HPDE6-E6E7 (cell line): Measurements from ENCODE around the gene EPHB1.

Experiments used
- DNase-seq: peaks from one replicate; pipeline ENCODE4 v3.0.0; 2011; ENCODE audit warnings: missing footprints; ENCODE audit errors: extremely low spot score

EPHB1 gene

DNA sequence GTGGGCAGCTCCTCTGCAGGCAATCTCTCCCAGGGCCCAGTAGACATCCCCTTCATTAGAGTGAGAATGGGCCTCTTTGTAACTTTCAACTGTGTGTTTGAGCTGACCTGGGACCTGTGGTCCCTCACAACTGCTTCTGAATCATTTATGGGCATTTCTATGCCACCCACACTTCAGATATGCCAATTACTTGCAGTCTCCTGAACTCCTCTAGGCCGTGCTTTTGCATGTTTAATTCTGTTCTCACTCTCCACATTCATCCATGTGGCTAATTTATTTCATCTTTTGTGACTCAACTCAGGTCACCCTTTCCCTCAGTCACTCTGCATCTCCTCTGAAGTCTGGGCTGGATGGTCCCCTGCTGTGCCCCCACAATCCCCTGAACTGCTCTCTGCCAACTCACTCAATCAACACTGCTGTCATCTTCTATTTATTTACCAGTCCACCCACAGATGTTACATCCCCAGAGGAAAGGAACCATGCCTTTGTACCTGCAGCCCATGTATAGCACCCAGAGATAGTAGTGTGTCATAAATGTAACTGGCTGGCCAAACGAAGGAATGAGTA is 364.7 kb downstream of the EPHB1 start:
- no peak for DNase-seq

GRCh38 chr3:135161425-135161824 is 366.4 kb downstream of the EPHB1 start:
- no peak for DNase-seq

DNA sequence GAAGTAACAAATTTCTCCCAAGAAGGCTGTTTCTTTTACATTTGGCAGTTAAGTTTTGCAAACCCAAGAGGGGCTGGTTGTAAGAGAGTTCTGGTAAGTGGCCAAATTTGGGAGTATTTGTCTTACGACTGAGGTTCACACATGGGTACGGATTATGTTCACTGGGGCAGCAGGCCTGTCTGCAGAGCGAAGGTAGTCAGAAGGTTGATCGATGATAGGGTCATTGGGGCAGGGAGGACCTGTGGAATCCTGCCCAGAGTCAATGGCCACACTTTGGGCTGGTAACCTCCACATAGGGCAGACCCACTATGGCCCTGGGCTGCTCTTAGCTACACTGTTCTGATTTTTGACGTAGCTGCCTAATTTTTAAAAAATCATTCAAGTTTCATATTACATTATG is 368.6 kb downstream of the EPHB1 start:
- no peak for DNase-seq

DNA sequence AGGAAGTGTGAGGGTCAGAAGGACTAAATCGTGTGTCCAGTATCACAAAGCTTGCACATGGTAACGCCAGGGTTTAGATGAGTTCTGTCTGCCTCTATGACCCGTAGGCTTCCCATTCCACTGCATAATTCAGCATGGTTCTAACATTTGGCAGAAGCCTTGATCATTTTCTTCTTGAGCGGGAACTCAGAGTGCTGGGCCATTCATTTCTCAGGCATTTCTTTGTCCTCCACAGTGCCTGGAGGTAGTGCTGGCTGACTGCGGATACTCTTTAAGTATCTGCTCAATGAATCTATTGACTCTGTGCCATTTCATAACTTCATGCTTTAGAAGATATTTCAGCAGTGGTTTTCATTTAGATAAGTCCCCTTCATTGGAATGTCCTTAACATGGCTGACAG is 370.2 kb downstream of the EPHB1 start:
- DNase-seq, result no peak

- no peak for DNase-seq
These were observed 371.3 kb downstream of the EPHB1 start for GRCh38 chr3:135166266-135166825.

DNA sequence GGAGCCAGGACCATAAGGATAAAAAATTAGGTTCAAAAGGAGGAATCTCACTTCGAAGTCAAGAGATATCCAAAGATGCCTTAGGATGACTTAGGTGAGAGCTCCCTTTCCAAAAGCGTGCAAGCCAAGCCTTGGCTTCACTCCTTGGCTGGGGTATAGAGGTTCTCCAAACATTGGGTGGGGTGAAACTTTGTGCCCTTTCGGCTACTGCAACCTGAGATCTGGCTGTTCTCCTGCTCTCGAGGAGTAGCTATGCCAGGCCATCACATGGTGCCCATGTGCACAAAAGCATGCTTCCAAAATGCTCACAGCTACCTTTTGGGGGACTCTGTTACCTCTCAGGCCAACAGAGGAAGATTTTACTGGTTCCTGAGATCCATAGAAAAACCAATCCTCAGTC is 373.8 kb downstream of the EPHB1 start:
- DNase-seq, result no peak

- no peak for DNase-seq
These were observed 374.6 kb downstream of the EPHB1 start for GRCh38 chr3:135169651-135170050.

GRCh38 chr3:135170732-135171131 is 375.7 kb downstream of the EPHB1 start:
- no peak for DNase-seq

DNA sequence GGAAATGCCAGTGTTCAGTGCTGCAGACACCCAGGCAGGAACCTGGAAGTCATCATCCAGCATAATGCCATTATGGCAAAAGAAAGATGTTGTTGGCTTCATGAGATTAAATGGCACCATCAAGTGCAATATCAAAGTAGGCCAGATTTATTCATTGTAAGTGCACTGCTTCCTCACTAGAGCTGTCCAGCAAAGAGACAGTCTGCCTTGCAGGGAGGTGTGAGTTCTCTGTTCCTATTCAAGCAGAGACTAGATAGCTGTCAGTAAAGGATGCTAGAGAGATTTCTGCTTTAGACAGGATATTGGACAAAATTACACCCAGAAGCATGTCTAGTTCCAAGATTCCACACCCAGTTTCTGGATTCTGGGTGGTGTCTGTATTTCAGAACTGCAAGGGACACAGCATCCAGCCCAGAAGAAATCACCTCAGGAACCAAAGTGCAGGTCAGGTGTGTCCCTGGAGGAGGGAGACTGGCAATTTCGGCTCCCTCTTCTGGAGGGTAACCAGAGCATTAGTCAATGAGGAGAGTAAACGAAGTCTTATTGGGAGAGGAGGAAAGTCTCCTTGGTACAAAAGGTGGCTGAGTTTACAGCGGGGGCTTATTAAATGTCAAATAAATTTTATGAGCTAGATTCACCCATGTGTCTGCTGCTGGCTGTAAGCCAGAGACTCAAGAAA is 377.3 kb downstream of the EPHB1 start:
- no peak for DNase-seq

GRCh38 chr3:135175728-135176277 is 380.7 kb downstream of the EPHB1 start:
- no peak for DNase-seq

DNA sequence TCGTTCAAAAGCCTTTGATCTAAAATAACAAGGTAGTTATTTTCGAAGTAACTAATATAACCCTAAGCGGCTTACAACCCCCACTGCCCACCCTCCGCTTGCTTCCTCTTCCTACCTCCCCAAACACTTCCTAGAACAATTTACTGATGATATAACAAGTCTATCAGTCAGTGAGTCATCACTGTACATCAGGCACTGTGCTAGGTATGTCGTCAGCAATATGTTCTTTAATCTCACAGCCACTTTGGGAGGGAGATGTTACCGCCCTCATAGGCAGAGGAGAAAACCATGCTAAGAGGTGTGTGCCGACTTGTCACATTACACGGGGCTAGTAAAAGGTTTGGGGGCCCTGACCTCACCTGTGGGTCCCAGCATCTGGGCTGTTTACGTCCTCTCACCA is 381.8 kb downstream of the EPHB1 start:
- DNase-seq, result no peak

- no peak for DNase-seq
These were observed 383.5 kb downstream of the EPHB1 start for GRCh38 chr3:135178566-135178965.

DNA sequence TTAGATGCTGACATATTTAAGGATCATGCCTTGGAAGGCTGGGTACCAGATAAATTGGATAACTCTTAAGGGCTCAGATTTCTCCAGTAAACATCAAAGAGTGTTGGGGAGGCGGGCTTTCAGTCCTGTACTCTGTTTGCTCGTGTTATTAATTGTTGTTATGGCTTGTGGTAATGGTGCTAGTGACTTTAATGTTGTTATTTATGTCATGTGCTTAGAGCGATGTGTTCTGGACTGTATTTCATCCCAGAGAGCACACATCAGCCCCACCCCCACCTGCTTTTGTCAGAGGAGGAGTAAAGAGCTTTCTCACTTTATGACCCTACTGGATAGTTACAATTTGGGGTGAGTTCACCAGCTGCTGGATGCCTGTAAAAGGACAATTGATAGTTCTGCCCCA is 386.3 kb downstream of the EPHB1 start:
- DNase-seq, result no peak

DNA sequence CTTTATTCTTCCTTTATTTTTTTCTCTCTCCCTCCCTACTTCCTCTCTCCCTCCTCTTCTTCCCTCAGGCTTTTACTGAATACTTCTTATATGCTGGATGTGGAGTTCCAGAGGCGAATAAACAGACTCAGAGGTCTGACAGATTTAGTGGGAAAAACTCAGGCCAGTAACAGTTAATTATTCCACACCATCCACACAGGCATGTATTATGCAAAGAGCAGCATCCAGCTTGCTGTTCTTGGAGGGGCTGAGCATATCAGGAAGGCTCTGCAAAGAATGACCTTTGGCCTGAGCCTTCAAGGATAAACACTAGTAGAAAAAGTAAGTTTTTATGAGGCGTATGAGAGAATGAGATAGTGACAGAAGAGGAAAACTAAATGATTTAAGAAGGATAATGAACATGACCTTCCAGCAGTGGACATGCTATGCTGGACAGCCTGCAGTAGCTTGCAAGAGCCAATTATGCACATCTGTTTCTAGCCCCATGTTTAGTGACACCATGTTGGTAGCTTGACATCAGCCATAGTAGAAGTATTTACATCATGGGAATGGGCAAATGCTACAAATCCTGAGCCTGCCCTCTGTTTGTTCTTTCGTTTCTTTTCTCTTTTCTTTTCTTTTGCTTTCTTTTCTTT is 387.4 kb downstream of the EPHB1 start:
- DNase-seq, result no peak

DNA sequence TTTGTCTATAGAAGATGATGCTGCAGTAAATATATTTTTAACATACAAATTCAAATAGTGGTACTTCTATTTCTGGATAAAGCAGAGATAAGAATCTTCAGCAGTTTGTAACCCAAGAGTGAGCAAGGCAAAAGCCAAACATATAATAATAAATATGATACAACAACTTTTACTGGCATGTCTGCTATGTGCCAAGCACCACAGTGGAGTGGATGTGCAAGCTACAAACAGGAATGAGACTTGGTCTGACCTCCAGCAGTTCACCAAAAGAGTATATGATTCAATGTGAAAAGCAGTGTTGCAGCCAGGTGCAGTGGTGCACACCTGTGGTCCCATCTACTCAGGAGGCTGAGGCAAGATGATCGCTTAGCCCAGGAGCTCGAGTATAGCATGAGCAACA is 395.6 kb downstream of the EPHB1 start:
- DNase-seq, result no peak

DNA sequence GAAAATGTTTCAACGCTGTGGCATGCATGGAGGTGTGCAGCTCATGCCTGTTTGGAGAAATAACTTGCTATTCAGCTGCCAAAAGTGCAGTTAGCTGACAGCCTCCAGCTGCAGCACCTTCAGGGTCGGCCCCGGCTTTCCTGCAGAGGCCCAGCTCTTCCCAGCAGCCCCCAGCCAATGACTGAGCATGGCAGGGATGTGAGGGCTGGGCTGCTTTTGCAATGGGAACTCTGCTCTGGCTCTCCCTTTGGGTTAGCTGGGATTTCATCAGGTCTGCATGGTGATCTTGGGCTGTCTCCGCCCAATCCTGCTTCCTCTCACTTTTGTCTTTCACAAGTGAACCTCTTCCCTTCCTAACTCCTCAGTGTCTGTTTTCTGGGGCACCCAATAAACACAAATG is 396.6 kb downstream of the EPHB1 start:
- DNase-seq, result no peak

DNA sequence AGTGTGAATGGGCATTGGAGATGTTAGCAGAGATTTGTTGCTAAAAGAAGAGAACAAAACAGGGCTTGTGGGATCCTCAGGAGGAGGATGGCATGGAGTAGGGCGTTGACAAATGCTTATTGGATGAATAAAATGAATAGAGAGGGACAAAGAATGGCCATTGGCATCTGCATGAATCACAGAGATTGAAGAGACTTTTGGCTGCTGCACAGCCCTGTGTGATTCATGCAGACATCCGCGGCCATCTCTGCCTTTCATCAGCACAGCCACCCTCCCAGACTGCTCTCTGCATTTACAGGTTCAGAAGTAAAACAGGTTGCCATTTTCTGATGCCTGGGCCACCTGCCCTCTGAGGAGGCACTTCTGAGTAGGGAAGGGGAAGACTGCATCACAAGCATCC is 397.9 kb downstream of the EPHB1 start:
- no peak for DNase-seq

DNA sequence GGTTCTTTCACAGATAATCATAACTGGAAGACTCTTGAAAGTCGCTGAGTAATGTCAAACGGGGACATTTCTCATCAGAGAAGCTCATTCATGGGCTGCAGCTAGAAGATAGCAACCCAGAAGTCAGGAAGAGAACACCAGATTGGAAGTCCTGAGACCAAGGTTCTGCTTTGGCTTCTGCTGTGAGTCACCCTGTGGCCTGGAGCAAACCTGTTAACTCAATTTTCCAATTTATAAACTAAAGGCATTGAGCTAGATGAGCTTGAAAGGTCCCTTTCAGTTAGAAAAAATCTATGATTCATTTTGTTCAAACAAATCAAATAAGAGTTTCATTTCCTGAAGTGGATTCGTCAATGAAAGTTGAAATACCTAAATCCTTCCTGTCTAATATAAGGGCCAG is 402.2 kb downstream of the EPHB1 start:
- DNase-seq, result no peak

DNA sequence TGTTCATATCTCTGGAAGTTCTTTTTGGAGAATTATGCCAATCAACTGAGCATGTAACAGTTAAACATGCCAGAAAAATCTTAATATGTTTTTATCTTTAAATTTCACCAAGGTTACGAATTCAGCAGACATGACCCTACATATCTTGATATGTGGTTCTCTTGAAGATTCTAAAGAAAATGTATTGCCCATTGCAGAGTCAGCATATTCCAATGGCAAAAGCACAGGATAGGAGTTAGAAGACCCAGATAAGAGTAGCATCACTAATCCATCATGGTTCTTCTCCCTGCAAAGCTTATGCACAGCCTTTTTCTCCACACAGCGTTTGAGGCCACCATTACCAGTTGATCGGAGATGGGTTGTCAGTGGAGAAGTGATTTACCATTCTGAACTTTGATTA is 402.8 kb downstream of the EPHB1 start:
- DNase-seq, result no peak

- no peak for DNase-seq
These were observed 404.1 kb downstream of the EPHB1 start for GRCh38 chr3:135199137-135199536.

- DNase-seq, result no peak
These were observed 408.0 kb downstream of the EPHB1 start for GRCh38 chr3:135203026-135203425.

DNA sequence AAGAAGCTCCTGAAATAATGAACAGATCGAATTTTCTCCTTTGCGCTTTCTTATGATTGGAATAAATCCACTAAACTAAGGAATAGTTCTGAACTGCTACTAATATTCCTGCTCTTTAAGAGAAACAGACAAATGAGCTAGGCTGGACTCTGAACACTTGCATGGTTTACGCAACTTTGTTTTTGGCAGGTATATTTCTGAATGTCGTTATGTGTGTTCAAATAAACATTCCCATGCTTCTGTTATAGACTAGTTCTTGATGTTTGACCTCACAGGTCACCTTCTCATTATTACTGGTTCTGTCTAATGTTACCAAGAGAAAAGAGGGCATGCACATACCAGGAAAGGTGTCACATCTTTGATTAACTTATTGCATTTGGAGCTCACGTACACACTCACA is 418.2 kb downstream of the EPHB1 start:
- no peak for DNase-seq

- no peak for DNase-seq
These were observed 418.8 kb downstream of the EPHB1 start for GRCh38 chr3:135213822-135214221.
